Esophagus squamous epithelium (tissue), 5 donors: Measurements from ENCODE around the gene HLA-DQB1. TPM values are rescaled to one million over a fixed set of nuclear protein-coding genes. Genes with fewer than 3 reads are reported as not detected.
"Not testable (repeated sequence)": the region's sequence is repeated elsewhere in the genome, so short reads cannot be mapped to it uniquely, and the experiment has no call there.

Experiments
- DNase-seq: peaks from one replicate; lab custom pipeline; 2025; lab: John Stamatoyannopoulos, UW
- H3K27ac ChIP-seq, 4 donors: fragments of 200-600 bp; sonication (generic); one replicate each; pipeline ENCODE4 v1.5.1; 2016 to 2019; ENCODE audit warnings: mild to moderate bottlenecking in 1 of 4
- H3K27me3 ChIP-seq, 4 donors: fragments of 200-600 bp; sonication (generic); 1 replicate in 3 of 4; 2 replicates in 1 of 4; pipeline versions ENCODE4 v1.5.1 to v1.6.0; 2017 to 2021; ENCODE audit warnings: antibody characterized with exemption in 1 of 4
- H3K36me3 ChIP-seq, 3 donors: fragments of 200-600 bp; sonication (generic); one replicate each; pipeline ENCODE4 v1.5.1; 2016 to 2019
- H3K4me1 ChIP-seq, 3 donors: fragments of 200-600 bp; sonication (generic); one replicate each; pipeline ENCODE4 v1.5.1; 2017 to 2019
- H3K4me3 ChIP-seq, 4 donors: fragments of 200-600 bp; sonication (generic); 1 replicate in 3 of 4; 2 replicates in 1 of 4; pipeline ENCODE4 v1.5.1; 2016 to 2019; ENCODE audit warnings: mild to moderate bottlenecking in 2 of 4, moderate library complexity in 1 of 4
- H3K9me3 ChIP-seq, 3 donors: fragments of 200-600 bp; sonication (generic); one replicate each; pipeline ENCODE4 v1.5.1; 2016 to 2019
- CTCF ChIP-seq, 6 experiments: fragments of 450-650 bp in 4 of 6; fragments of 200-600 bp in 2 of 6; sonication (generic) in 2 of 6; IDR thresholded peaks; one replicate each; pipeline ENCODE4 v1.5.1; 2016 to 2019; ENCODE audit warnings: antibody characterized with exemption in 6 of 6, mild to moderate bottlenecking in 4 of 6, moderate library complexity in 4 of 6
- POLR2A ChIP-seq, 4 donors: fragments of 450-650 bp; IDR thresholded peaks; one replicate each; pipeline ENCODE4 v1.6.1; 2017; ENCODE audit warnings: antibody characterized with exemption in 4 of 4, mild to moderate bottlenecking in 4 of 4, moderate library complexity in 3 of 4
- WGBS, 2 donors: methylation state at CpG; one replicate each; pipeline ENCODE4 v1.1.5; 2018; 5-methylcytosine and 5-hydroxymethylcytosine counted together
- intact Hi-C: fragments of 100-400 bp; cut with DNase I; formaldehyde crosslinking; loops from one replicate; pipeline ENCODE4 v1.15.0; 2022
- total RNA-seq, 4 donors: library from RNA; depleted of rRNA; stranded (reverse); fragments of >200 nt; gene quantifications; one replicate each; pipeline ENCODE4 v1.1.0, GENCODE V29; 2016
- donor health status: DM: yes; HTN: yes; CAD: no.

HLA-DQB1 gene
- total RNA-seq, 4 donors from 2014 or later: 0.13 to 9.3 (median 1.5) TPM

- TF ChIP-seq CTCF (IDR thresholded peaks at IDR 0.05) (no peak), POLR2A (IDR thresholded peaks at IDR 0.05) (no peak)
- Histone ChIP-seq H3K4me3 (no peak overlapping the region), H3K27me3 (peaks cover 0 to 20% (median 0%) of the 10 kb centered on the region in 4 donors), H3K27ac (no peak overlapping the region), H3K4me1 (no peaks in the 10 kb centered on the region), H3K36me3 (no peaks in the 10 kb centered on the region), H3K9me3 (no peaks in the 10 kb centered on the region)
- intact Hi-C loops: no loop called here
- 61 to 87% methylated on average over 3 of the region's 3 CpGs for WGBS, 2 donors
- DNase-seq: no peak
These were observed 17.8 kb upstream of the HLA-DQB1 start for GRCh38 chr6:32684246-32684645.

DNA sequence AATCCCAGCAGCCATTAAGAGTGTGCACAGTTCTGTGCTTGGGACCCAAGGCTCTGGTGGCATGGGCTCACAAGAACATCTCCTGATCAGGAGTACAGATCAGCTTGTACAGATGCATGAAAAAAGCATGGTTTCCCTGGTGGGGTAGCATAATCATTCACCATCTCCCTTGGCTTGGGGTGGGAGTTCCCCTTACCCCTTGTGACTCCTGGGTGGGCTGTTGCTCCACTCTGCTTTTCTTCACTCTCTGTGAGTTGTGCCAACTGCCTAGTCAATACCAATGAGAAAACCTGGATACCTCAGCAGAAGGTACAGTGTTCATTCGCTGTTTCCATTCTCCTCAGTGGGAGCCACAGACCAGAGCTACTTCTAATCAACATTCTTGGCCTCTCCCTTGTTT lies 13.6 kb upstream of the HLA-DQB1 start:
- Histone ChIP-seq H3K27ac (no peak overlapping the region), H3K9me3 (no peaks in the 10 kb centered on the region), H3K27me3 (peaks cover 0 to 14% (median 0%) of the 10 kb centered on the region in 4 donors), H3K4me1 (no peaks in the 10 kb centered on the region), H3K4me3 (no peak overlapping the region), H3K36me3 (no peaks in the 10 kb centered on the region)
- intact Hi-C loops: no loop called here
- 41 to 81% methylated on average over 1 of the region's 1 CpG for WGBS, 2 donors
- TF ChIP-seq POLR2A (IDR thresholded peaks at IDR 0.05) (no peak), CTCF (IDR thresholded peaks at IDR 0.05) (no peak)
- no peak for DNase-seq

- WGBS, 2 donors: 30 to 63% methylated on average over 2 to 4 of the region's 4 CpGs
- no peaks in the 10 kb centered on the region for H3K4me1 ChIP-seq
- peaks cover 0 to 9% (median 0%) of the 10 kb centered on the region in 4 donors for H3K27me3 ChIP-seq
- no peak for DNase-seq
- no peak overlapping the region for H3K27ac ChIP-seq
- H3K36me3 ChIP-seq: no peaks in the 10 kb centered on the region
- TF ChIP-seq CTCF (IDR thresholded peaks at IDR 0.05) (no peak), POLR2A (IDR thresholded peaks at IDR 0.05) (no peak)
- no peaks in the 10 kb centered on the region for H3K9me3 ChIP-seq
- no peak overlapping the region for H3K4me3 ChIP-seq
- intact Hi-C loops: no loop called here
These were observed 13.0 kb upstream of the HLA-DQB1 start for GRCh38 chr6:32679492-32679891.

DNA sequence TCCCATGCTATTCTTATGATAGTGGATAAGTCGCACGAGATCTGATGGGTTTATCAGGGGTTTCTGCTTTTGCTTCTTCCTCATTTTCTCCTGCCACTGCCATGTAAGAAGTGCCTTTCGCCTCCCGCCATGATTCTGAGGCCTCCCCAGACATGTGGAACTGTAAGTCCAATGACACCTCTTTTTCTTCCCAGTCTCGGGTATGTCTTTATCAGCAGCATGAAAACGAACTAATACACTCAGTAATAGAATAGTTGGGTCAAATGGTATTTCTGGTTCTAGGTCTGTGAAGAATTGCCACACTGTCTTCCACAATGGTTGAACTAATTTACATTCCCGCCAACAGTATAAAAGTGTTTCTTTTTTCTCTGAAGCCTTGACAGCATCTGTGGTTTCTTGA lies 7.7 kb upstream of the HLA-DQB1 start:
- H3K4me1 ChIP-seq, intact Hi-C loops, H3K4me3 ChIP-seq, H3K9me3 ChIP-seq, DNase-seq, H3K36me3 ChIP-seq, H3K27ac ChIP-seq, H3K27me3 ChIP-seq: not testable (repeated sequence)
- WGBS, 2 donors: 95 to 96% methylated on average over 5 to 7 of the region's 7 CpGs

DNA sequence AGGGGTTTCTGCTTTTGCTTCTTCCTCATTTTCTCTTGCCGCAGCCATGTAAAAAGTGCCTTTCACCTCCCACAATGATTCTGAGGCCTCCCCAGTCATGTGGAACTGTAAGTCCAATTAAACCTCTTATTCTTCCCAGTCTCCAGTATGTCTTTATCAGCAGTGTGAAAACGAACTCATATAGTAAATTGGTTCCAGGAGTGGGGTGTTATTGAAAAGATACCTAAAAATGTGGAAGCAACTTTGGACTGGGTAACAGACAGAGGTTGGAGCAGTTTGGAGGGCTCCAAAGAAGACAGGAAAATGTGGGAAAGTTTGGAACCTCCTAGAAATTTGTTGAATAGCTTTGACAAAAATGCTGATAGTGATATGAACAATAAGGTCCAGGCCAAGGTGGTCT lies 5.5 kb upstream of the HLA-DQB1 start:
- WGBS, 2 donors: 67 to 73% methylated on average over 2 of the region's 2 CpGs
- intact Hi-C loops, H3K4me1 ChIP-seq: not testable (repeated sequence)

DNA sequence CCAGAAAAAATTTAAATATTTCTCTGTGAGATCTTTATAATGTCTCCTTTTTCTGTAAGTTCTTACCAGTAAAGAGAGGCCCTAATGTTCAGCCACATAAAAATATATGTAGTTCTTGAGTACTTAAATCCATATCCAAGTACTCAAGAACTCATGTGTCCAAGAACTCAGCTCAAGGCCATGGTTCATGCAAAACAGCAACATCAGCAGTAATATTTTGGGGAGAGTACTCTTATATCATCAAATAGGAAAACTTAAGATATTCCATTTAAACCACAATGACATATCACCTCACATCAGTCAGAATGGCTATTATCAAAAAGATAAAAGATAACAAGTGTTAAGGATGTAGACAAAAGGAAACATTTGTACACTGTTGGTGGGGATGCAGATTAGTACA lies 3.4 kb upstream of the HLA-DQB1 start:
- Histone ChIP-seq H3K27ac (no peak overlapping the region), H3K9me3 (no peaks in the 10 kb centered on the region), H3K36me3 (no peaks in the 10 kb centered on the region), H3K27me3 (no peaks in the 10 kb centered on the region), H3K4me1 (no peaks in the 10 kb centered on the region), H3K4me3 (no peak overlapping the region)
- TF ChIP-seq POLR2A (IDR thresholded peaks at IDR 0.05): no peak
- no peak for TF ChIP-seq CTCF (IDR thresholded peaks at IDR 0.05)
- intact Hi-C loops: no loop called here
- DNase-seq: no peak

More for the DNA sequence above, 5.5 kb upstream of the HLA-DQB1 start:
- H3K36me3 ChIP-seq, H3K27ac ChIP-seq, H3K27me3 ChIP-seq, DNase-seq, H3K9me3 ChIP-seq, H3K4me3 ChIP-seq: not testable (repeated sequence)
